Measurements from ENCODE around the gene INSL4.

INSL4 gene

GRCh38 chr9:5278486-5278885 lies 47.3 kb downstream of the INSL4 start:
- Histone ChIP-seq H3K4me1 (ENCODE audit: insufficient read depth, low read length, poor library complexity, severe bottlenecking) (peaks cover 2% of the 10 kb centered on the region), H3K79me2 (ENCODE audit: insufficient read depth, low read length) (no peaks in the 10 kb centered on the region), H3K36me3 (ENCODE audit: insufficient read depth, low read length) (no peaks in the 10 kb centered on the region), H3K9me2 (replicated peaks; ENCODE audit: low read depth, low read length) (no peaks in the 10 kb centered on the region), H4K20me1 (ENCODE audit: insufficient read depth, low read length, poor library complexity, severe bottlenecking) (no peaks in the 10 kb centered on the region), H3K27me3 (ENCODE audit: insufficient read depth, low read length, poor library complexity, severe bottlenecking) (no peaks in the 10 kb centered on the region), H3K9ac (ENCODE audit: low read depth, low read length, poor library complexity, severe bottlenecking) (no peak overlapping the region), H3K4me2 (ENCODE audit: low read depth, low read length, poor library complexity, severe bottlenecking) (no peak overlapping the region), H3F3A (ENCODE audit: low read depth) (no peaks in the 10 kb centered on the region), H2AFZ (ENCODE audit: low read length) (peak overlapping the region; percentile 42; the same call in 1 of the 2 replicates), H3K9me3 (ENCODE audit: insufficient read depth, low read depth, low read length) (no peaks in the 10 kb centered on the region), H3K4me3 (ENCODE audit: low read length, poor library complexity, severe bottlenecking) (no peak overlapping the region)
- TF ChIP-seq EZH2phosphoT487 (IDR thresholded peaks at IDR 0.05; ENCODE audit: borderline replicate concordance) (no peak), CTCF (conservative IDR thresholded peaks at IDR 0.05; ENCODE audit: low read length) (no peak)

All from Loucy (cell line).